Nephron progenitor cell (in vitro differentiated cells): ENCODE measurements around the gene POLE.

ENCODE experiments used
- DNase-seq: peaks from one replicate; pipeline ENCODE4 v3.0.0; 2021
- H3K27ac Mint-ChIP-seq: 2 replicates; pipeline ENCODE4 v1.8.0; 2021; ENCODE audit warnings: mild to moderate bottlenecking, moderate library complexity, mixed read lengths
- H3K27me3 Mint-ChIP-seq: 2 replicates; pipeline ENCODE4 v1.8.0; 2021; ENCODE audit warnings: mild to moderate bottlenecking, low read depth, mixed read lengths; ENCODE audit not compliant: poor library complexity
- H3K36me3 Mint-ChIP-seq: 2 replicates; pipeline ENCODE4 v1.8.0; 2021; ENCODE audit warnings: low read depth, mixed read lengths
- H3K4me1 Mint-ChIP-seq: 2 replicates; pipeline ENCODE4 v1.8.0; 2021; ENCODE audit warnings: mixed read lengths
- H3K4me3 Mint-ChIP-seq: 2 replicates; pipeline ENCODE4 v1.8.0; 2021; ENCODE audit warnings: mild to moderate bottlenecking, moderate library complexity, mixed read lengths
- H3K9me3 Mint-ChIP-seq: 2 replicates; pipeline ENCODE4 v1.8.0; 2021; ENCODE audit warnings: mild to moderate bottlenecking, moderate library complexity, mixed read lengths
- TF ChIP-seq, protein P1 (sequence below): fragments of 200-600 bp; sonication (generic); IDR thresholded peaks from 2 replicates; pipeline ENCODE4 v1.5.0; 2021; ENCODE audit warnings: antibody characterized with exemption

The POLE gene

DNA sequence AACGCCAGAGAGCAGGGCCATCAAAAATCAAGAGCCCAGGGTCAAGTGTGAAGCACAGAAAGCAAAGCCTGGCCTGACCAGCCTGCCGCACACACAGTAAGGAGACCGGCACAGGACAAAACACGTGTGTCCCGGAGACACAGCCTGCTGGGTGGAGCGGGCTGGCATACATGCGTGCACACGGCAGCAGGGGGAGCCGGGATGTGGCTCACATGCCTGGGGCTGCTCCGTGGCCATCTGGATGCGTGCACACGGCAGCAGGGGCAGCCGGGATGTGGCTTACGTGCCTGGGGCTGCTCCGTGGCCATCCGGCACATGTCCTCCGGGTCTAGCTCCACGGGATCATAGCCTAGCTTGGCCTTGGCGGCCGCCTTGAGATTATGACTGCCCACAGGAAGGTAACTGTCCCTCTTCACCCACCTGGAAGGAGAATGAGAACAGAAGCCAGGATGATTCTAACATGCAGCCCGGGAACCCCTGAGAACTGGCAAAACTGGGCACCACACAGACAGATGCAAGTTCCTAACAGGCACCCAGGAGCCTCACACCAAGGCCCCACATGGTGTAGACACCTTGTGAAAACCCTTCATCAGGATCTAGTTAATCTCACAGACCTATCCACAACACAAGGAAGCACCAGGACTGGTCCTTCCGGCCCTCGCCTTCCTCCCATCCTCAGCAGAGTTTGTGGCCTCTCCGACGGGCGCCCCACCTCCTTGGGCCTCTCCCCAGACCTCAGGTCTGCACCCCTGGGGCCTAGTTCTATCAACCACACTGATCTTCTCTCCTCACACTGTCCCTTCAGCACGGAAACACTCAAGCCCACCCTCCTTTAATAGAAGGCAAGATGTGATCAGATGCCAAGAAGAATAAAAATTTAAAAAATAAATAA, 13.6 kb downstream of the POLE start:
- peak overlapping the region; percentile 23 for H3K27ac Mint-ChIP-seq
- H3K4me3 Mint-ChIP-seq = no peak overlapping the region
- TF ChIP-seq, protein P1, sequence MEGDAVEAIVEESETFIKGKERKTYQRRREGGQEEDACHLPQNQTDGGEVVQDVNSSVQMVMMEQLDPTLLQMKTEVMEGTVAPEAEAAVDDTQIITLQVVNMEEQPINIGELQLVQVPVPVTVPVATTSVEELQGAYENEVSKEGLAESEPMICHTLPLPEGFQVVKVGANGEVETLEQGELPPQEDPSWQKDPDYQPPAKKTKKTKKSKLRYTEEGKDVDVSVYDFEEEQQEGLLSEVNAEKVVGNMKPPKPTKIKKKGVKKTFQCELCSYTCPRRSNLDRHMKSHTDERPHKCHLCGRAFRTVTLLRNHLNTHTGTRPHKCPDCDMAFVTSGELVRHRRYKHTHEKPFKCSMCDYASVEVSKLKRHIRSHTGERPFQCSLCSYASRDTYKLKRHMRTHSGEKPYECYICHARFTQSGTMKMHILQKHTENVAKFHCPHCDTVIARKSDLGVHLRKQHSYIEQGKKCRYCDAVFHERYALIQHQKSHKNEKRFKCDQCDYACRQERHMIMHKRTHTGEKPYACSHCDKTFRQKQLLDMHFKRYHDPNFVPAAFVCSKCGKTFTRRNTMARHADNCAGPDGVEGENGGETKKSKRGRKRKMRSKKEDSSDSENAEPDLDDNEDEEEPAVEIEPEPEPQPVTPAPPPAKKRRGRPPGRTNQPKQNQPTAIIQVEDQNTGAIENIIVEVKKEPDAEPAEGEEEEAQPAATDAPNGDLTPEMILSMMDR = no peak
- DNase-seq = no peak
- no peaks in the 10 kb centered on the region for H3K27me3 Mint-ChIP-seq
- peaks cover 71% of the 10 kb centered on the region for H3K36me3 Mint-ChIP-seq
- no peaks in the 10 kb centered on the region for H3K9me3 Mint-ChIP-seq
- H3K4me1 Mint-ChIP-seq = no peaks in the 10 kb centered on the region

DNA sequence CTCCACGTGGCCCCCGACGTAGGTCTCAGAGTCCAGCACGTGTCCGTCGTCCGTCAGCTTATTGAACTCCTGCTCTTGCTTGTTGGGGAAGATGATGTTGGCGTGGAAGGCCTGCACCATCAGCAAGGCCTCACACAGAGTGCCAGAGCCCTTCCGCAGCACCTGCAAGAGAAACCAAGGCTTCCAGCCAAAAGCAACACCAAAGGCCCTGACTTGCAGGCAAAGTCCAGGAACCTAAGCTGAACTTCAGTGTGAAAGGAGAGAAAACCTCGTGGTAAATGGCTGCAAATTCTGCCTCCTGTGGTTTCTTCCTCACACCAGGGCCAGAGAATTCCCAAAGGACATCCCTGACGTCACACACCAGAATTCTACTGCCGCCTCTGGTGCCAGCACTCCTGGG, 14.5 kb downstream of the POLE start:
- TF ChIP-seq, protein P1 = no peak
- H3K4me1 Mint-ChIP-seq = no peaks in the 10 kb centered on the region
- H3K36me3 Mint-ChIP-seq = peaks cover 74% of the 10 kb centered on the region

DNA sequence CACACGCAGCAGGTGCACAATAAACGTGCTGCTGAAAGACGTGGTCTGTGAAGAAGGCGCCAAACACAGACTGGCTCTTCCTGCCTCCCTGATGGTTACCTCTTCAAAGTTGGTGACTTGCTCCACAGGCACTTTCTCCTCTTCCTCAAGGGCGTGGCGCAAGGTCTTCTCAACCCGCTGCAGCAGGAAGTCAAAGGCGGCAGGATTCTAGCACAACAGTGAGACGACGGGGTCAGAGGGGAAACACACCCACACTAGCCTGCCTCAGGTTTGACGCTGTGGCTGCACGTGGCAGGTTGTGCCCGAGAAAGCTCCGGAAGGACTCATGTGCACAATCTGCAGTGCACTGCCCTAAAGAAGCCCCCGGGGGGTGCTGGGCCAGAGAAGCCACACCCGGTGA, 15.0 kb downstream of the POLE start:
- no peak overlapping the region for H3K4me3 Mint-ChIP-seq
- no peaks in the 10 kb centered on the region for H3K27me3 Mint-ChIP-seq
- no peak overlapping the region for H3K27ac Mint-ChIP-seq
- no peak for DNase-seq
- peaks cover 73% of the 10 kb centered on the region for H3K36me3 Mint-ChIP-seq
- H3K9me3 Mint-ChIP-seq = no peaks in the 10 kb centered on the region
- no peaks in the 10 kb centered on the region for H3K4me1 Mint-ChIP-seq
- TF ChIP-seq, protein P1 = no peak

More for the DNA sequence above, 14.5 kb downstream of the POLE start:
- Mint-ChIP-seq H3K27ac (no peak overlapping the region), H3K9me3 (no peaks in the 10 kb centered on the region), H3K27me3 (no peaks in the 10 kb centered on the region), H3K4me3 (no peak overlapping the region)
- no peak for DNase-seq

DNA sequence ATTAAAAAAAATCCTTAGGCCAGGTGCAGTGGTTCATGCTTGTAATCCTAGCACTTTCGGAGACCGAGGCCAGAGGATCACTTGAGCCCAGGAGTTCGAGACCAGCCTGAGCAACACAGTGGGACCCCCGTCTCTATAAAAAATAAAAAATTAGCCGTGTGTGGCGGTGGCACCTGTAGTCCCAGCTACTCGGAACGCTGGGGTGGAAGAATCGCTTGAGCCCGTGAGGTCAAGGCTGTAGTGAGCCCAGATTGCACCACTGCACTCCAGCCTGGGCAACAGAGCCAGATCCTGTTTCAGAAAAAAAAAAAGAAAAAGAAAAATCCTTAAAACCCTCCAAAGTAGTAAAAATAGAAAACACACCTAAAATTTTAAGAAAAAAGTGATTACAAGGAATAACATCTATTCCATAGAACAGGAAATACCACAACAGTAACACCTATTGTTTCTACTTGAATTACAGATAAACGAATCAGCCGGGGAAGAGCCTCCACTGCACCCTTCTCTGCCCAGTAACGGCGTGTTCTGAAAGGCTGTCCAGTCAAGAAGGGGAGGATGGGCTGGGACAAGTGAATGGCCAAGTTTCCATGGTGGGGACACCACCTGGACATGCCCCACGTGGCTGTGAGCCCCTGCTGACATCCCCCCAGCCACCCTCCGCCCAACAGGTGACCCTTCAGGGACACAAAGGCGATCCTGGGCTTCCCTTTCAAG, 17.8 kb downstream of the POLE start:
- TF ChIP-seq, protein P1 = no peak
- H3K9me3 Mint-ChIP-seq = no peaks in the 10 kb centered on the region
- no peak overlapping the region for H3K4me3 Mint-ChIP-seq
- H3K4me1 Mint-ChIP-seq = no peaks in the 10 kb centered on the region
- H3K27ac Mint-ChIP-seq = no peak overlapping the region
- DNase-seq = no peak
- H3K27me3 Mint-ChIP-seq = no peaks in the 10 kb centered on the region
- peaks cover 78% of the 10 kb centered on the region for H3K36me3 Mint-ChIP-seq

DNA sequence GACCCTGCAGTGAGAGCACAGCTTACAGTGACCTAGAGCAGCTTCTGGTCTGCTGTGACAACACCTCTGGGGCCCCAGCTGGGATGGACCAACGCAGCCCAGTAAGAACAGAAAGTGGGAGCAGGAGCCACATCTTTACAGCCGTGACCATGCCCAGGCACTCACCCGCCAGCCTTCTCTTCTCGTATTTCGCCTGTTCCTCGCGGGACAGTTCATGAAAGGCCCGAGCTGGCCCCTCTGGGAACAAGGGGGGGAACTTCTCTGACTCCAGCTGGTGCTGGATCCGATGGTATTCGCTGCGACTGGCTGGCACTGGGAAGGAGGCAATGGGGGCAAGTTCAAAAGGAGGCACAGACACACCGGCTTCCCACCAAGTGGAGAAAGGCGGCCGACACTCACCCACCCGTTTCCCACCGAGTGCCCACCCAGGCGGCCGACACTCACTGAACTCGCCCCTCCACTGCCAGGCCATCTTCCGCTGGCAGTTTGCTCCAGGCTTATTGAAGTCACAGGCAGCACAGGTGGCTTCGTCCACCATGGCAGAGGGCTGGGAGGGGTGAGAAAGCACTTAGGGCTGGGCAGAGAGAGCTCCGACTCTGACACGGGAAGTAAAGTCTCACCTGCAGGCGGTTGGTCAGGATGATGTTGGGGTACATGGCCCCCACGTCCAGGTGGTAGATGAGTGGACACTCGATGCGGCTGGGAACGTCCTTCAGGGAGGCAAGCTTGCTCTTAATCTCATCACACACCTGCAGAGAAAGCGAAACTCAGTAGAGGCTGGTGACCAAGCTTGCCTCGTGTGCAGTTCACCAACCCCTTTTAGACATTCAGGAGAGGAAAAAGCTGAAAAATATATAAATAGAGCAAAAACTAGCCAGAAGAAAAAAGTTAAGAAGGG, 18.7 kb downstream of the POLE start:
- H3K27ac Mint-ChIP-seq = peak overlapping the region; percentile 48
- TF ChIP-seq, protein P1 = no peak
- H3K4me1 Mint-ChIP-seq = no peaks in the 10 kb centered on the region
- no peaks in the 10 kb centered on the region for H3K27me3 Mint-ChIP-seq
- no peak for DNase-seq
- peaks cover 73% of the 10 kb centered on the region for H3K36me3 Mint-ChIP-seq
- H3K9me3 Mint-ChIP-seq = no peaks in the 10 kb centered on the region
- H3K4me3 Mint-ChIP-seq = no peak overlapping the region
